Measurements from ENCODE around the gene PRRG4.
"Not testable (repeated sequence)": the region's sequence is repeated elsewhere in the genome, so short reads cannot be mapped to it uniquely, and the experiment has no call there.

PRRG4 gene

GRCh38 chr11:32852207-32852606 lies 22.5 kb downstream of the PRRG4 start:
- H3K4me3 ChIP-seq (ENCODE audit: severe bottlenecking): no peak overlapping the region
- TF ChIP-seq CTCF (IDR thresholded peaks at IDR 0.05; ENCODE audit: poor library complexity, severe bottlenecking): no peak
- no peak for DNase-seq (ENCODE audit: low spot score)
- peak; percentile 58; the same call in 1 of the 3 replicates for ATAC-seq (ENCODE audit: low read depth)
- H3K4me1 ChIP-seq (ENCODE audit: insufficient read depth, poor library complexity, severe bottlenecking): no peaks in the 10 kb centered on the region
- H3K27me3 ChIP-seq (ENCODE audit: insufficient read depth, poor library complexity, severe bottlenecking): no peaks in the 10 kb centered on the region
- H3K36me3 ChIP-seq (ENCODE audit: low read depth): no peaks in the 10 kb centered on the region
- H3K27ac ChIP-seq (ENCODE audit: poor library complexity, severe bottlenecking): no peak overlapping the region
- H3K9me3 ChIP-seq (ENCODE audit: severe bottlenecking): no peaks in the 10 kb centered on the region

GRCh38 chr11:32855601-32856000 lies 25.9 kb downstream of the PRRG4 start:
- H3K4me1 ChIP-seq (ENCODE audit: insufficient read depth, poor library complexity, severe bottlenecking): no peaks in the 10 kb centered on the region
- DNase-seq (ENCODE audit: low spot score) (no peak), ATAC-seq (ENCODE audit: low read depth) (no peak)
- no peak for TF ChIP-seq CTCF (IDR thresholded peaks at IDR 0.05; ENCODE audit: poor library complexity, severe bottlenecking)
- H3K9me3 ChIP-seq (ENCODE audit: severe bottlenecking): no peaks in the 10 kb centered on the region
- H3K27me3 ChIP-seq (ENCODE audit: insufficient read depth, poor library complexity, severe bottlenecking): no peaks in the 10 kb centered on the region
- H3K36me3 ChIP-seq (ENCODE audit: low read depth): no peaks in the 10 kb centered on the region
- H3K4me3 ChIP-seq (ENCODE audit: severe bottlenecking): no peak overlapping the region
- no peak overlapping the region for H3K27ac ChIP-seq (ENCODE audit: poor library complexity, severe bottlenecking)

- Histone ChIP-seq H3K4me3 (ENCODE audit: severe bottlenecking) (no peak overlapping the region), H3K27ac (ENCODE audit: poor library complexity, severe bottlenecking) (no peak overlapping the region), H3K27me3 (ENCODE audit: insufficient read depth, poor library complexity, severe bottlenecking) (no peaks in the 10 kb centered on the region), H3K4me1 (ENCODE audit: insufficient read depth, poor library complexity, severe bottlenecking) (no peaks in the 10 kb centered on the region), H3K36me3 (ENCODE audit: low read depth) (no peaks in the 10 kb centered on the region), H3K9me3 (ENCODE audit: severe bottlenecking) (no peaks in the 10 kb centered on the region)
- no peak for DNase-seq (ENCODE audit: low spot score)
- no peak for ATAC-seq (ENCODE audit: low read depth)
- no peak for TF ChIP-seq CTCF (IDR thresholded peaks at IDR 0.05; ENCODE audit: poor library complexity, severe bottlenecking)
Measured at GRCh38 chr11:32858731-32859130, 29.0 kb downstream of the PRRG4 start.

- no peaks in the 10 kb centered on the region for H3K27me3 ChIP-seq (ENCODE audit: insufficient read depth, poor library complexity, severe bottlenecking)
- DNase-seq (ENCODE audit: low spot score): no peak
- no peak overlapping the region for H3K27ac ChIP-seq (ENCODE audit: poor library complexity, severe bottlenecking)
- H3K36me3 ChIP-seq (ENCODE audit: low read depth): no peaks in the 10 kb centered on the region
- no peaks in the 10 kb centered on the region for H3K9me3 ChIP-seq (ENCODE audit: severe bottlenecking)
- ATAC-seq (ENCODE audit: low read depth): no peak
- H3K4me3 ChIP-seq (ENCODE audit: severe bottlenecking): no peak overlapping the region
- TF ChIP-seq CTCF (IDR thresholded peaks at IDR 0.05; ENCODE audit: poor library complexity, severe bottlenecking): no peak
- H3K4me1 ChIP-seq (ENCODE audit: insufficient read depth, poor library complexity, severe bottlenecking): no peaks in the 10 kb centered on the region
Measured at GRCh38 chr11:32861850-32862577, 32.3 kb downstream of the PRRG4 start.

- Histone ChIP-seq H3K36me3 (ENCODE audit: low read depth) (no peaks in the 10 kb centered on the region), H3K27ac (ENCODE audit: poor library complexity, severe bottlenecking) (no peak overlapping the region), H3K4me1 (ENCODE audit: insufficient read depth, poor library complexity, severe bottlenecking) (no peaks in the 10 kb centered on the region), H3K9me3 (ENCODE audit: severe bottlenecking) (no peaks in the 10 kb centered on the region), H3K4me3 (ENCODE audit: severe bottlenecking) (no peak overlapping the region), H3K27me3 (ENCODE audit: insufficient read depth, poor library complexity, severe bottlenecking) (no peaks in the 10 kb centered on the region)
- TF ChIP-seq CTCF (IDR thresholded peaks at IDR 0.05; ENCODE audit: poor library complexity, severe bottlenecking): no peak
- ATAC-seq (ENCODE audit: low read depth) (no peak), DNase-seq (ENCODE audit: low spot score) (no peak)
Measured at GRCh38 chr11:32864555-32864954, 34.8 kb downstream of the PRRG4 start.

GRCh38 chr11:32868752-32869151 lies 39.0 kb downstream of the PRRG4 start:
- not testable (repeated sequence) for ATAC-seq (ENCODE audit: low read depth); H3K27me3 ChIP-seq (ENCODE audit: insufficient read depth, poor library complexity, severe bottlenecking); H3K27ac ChIP-seq (ENCODE audit: poor library complexity, severe bottlenecking); H3K4me3 ChIP-seq (ENCODE audit: severe bottlenecking); H3K4me1 ChIP-seq (ENCODE audit: insufficient read depth, poor library complexity, severe bottlenecking); H3K9me3 ChIP-seq (ENCODE audit: severe bottlenecking); H3K36me3 ChIP-seq (ENCODE audit: low read depth); DNase-seq (ENCODE audit: low spot score)
